Measurements from ENCODE around the gene XK. TPM values are rescaled to one million over a fixed set of nuclear protein-coding genes. Genes with fewer than 3 reads are reported as not detected.

Gene XK
- total and polyA plus RNA-seq, 2 experiments from 2014 or later = 2.2 to 7.2 TPM

DNA sequence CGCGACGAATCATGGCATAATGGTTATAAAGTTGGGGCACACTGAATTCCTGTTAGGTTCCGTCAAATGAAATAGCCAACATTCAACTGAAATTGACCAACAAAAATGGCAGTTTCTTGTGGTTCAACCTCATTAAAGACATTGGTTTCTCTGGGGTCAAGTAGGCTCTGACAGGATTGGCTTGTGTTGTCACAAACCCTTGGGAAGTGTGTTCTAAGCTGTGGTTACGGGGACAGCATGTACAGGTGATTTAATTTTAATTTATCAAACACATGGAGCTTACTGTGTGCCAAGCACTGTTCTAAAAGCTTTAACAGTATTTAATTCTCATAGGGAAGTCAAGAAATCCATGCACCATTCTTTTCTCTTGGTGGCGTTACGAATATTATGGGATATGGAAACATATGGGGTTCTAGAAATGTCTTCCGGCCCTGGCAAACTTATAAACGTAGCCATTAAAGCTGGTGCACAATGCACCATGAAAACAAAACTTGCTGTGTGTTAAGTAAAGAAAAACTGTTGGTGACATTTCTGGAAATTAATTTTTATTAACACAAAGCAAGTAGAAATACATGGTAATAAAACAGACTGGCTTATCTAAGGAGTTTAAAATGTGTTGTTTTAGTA lies 891 bp downstream of the XK start:
- DNase-seq (ENCODE audit: low read depth in 1 of 2, low spot score in 1 of 2) = no peak
- TF ChIP-seq, protein P1, sequence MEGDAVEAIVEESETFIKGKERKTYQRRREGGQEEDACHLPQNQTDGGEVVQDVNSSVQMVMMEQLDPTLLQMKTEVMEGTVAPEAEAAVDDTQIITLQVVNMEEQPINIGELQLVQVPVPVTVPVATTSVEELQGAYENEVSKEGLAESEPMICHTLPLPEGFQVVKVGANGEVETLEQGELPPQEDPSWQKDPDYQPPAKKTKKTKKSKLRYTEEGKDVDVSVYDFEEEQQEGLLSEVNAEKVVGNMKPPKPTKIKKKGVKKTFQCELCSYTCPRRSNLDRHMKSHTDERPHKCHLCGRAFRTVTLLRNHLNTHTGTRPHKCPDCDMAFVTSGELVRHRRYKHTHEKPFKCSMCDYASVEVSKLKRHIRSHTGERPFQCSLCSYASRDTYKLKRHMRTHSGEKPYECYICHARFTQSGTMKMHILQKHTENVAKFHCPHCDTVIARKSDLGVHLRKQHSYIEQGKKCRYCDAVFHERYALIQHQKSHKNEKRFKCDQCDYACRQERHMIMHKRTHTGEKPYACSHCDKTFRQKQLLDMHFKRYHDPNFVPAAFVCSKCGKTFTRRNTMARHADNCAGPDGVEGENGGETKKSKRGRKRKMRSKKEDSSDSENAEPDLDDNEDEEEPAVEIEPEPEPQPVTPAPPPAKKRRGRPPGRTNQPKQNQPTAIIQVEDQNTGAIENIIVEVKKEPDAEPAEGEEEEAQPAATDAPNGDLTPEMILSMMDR (IDR thresholded peaks at IDR 0.05; ENCODE audit: low read depth, low read length) = no peak
- H3K9me3 ChIP-seq (ENCODE audit: low read depth) = no peaks in the 10 kb centered on the region
- H3K36me3 ChIP-seq = no peaks in the 10 kb centered on the region
- H3K27me3 ChIP-seq = no peaks in the 10 kb centered on the region
- H3K4me1 ChIP-seq (ENCODE audit: low read depth) = peaks cover 17% of the 10 kb centered on the region
- H3K27ac ChIP-seq = no peak overlapping the region
- peak overlapping the region; percentile 33 for H3K4me3 ChIP-seq

DNA sequence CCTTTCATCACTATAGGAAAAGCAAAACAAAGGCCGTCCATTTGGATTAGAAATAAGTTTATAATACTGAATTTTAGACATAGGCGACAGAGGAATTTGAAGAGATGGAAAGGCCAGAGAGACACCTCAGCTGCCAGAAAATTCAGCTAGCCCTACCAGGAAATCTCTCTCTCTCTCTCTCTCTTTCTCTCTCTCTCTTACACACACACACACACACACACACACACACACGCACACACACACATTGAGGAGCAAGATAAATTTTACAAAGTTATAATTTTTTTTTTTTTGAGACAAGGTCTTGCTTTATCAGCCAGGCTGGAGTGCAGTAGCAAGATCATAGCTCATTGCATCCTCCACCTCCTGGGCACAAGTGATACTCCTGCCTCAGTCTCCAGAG lies 1.4 kb downstream of the XK start:
- DNase-seq (ENCODE audit: low read depth in 1 of 2, low spot score in 1 of 2) = no peak
- TF ChIP-seq, protein P1 (IDR thresholded peaks at IDR 0.05; ENCODE audit: low read depth, low read length) = no peak
- no peaks in the 10 kb centered on the region for H3K9me3 ChIP-seq (ENCODE audit: low read depth)
- H3K4me1 ChIP-seq (ENCODE audit: low read depth) = peaks cover 17% of the 10 kb centered on the region
- no peaks in the 10 kb centered on the region for H3K27me3 ChIP-seq
- H3K4me3 ChIP-seq = no peak overlapping the region
- H3K27ac ChIP-seq = no peak overlapping the region
- no peaks in the 10 kb centered on the region for H3K36me3 ChIP-seq

DNA sequence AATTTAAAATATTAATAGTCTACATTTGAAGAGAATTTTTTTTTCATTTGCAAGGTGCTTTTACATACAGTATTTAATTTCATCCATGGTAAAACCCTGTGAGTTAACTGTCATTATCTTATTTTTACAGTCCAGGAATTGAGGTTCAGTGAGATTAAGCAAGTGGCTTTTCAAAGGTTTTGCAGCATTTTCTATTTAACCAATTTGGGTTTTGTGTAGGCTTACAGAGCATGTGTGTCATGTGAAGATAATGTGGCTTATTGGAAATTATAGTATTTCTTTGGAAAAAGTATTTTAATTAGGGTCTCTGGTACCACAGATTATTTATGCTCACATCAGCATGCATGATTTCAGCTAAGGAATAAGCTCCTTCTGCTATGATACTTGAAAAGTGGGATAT lies 4.5 kb downstream of the XK start:
- peaks cover 1% of the 10 kb centered on the region for H3K4me1 ChIP-seq (ENCODE audit: low read depth)
- DNase-seq (ENCODE audit: low read depth in 1 of 2, low spot score in 1 of 2) = no peak
- H3K36me3 ChIP-seq = no peaks in the 10 kb centered on the region
- H3K9me3 ChIP-seq (ENCODE audit: low read depth) = no peaks in the 10 kb centered on the region
- no peaks in the 10 kb centered on the region for H3K27me3 ChIP-seq
- no peak overlapping the region for H3K27ac ChIP-seq
- H3K4me3 ChIP-seq = no peak overlapping the region
- TF ChIP-seq, protein P1 (IDR thresholded peaks at IDR 0.05; ENCODE audit: low read depth, low read length) = no peak

DNA sequence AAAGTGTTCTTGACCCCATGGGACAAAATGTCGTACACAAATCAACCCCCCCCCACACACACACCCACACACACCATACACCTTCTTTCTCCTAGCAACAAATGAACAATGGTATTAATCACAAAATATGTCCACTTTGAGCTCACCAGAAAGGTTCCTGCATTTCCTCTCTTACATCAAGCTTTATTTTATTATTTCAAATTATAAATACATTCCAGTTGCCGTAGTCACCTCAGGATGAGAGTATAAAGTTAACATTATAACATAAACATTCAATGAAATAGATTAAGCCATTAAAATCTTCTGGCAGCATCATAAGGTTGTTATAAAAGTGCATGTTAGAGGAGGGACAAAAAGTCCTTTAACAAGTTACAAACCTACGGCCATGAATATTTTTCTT lies 7.3 kb downstream of the XK start:
- TF ChIP-seq, protein P1 (IDR thresholded peaks at IDR 0.05; ENCODE audit: low read depth, low read length) = no peak
- Histone ChIP-seq H3K4me1 (ENCODE audit: low read depth) (no peaks in the 10 kb centered on the region), H3K4me3 (no peak overlapping the region), H3K36me3 (no peaks in the 10 kb centered on the region), H3K9me3 (ENCODE audit: low read depth) (no peaks in the 10 kb centered on the region), H3K27me3 (no peaks in the 10 kb centered on the region), H3K27ac (no peak overlapping the region)
- no peak for DNase-seq (ENCODE audit: low read depth in 1 of 2, low spot score in 1 of 2)

DNA sequence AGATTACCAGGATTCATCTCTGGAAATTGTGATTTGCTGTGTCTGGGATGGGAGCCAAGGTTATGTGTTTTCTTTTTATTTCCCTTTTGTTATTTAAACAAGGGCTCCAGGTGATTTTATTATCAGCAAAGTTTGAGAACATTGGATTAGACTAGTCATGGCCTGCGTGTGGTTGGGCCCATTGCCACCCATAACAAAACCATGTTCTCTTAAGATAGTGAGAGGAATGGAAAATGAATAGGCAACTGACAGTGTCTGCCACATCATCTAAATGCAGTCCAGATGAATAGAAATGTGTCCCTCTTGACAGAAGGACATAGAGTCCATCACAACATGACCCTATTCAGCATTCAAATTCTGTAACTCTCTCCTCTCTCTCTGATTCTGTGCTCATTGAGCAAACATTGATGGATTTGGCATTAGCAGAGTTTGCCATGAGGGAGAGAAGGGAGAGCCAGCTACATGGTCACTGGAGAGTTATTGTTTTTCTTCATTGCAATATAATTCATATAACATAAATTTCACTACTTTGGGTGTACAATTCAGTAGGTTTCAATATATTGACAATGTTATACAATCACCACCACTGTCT lies 11.7 kb downstream of the XK start:
- Histone ChIP-seq H3K4me1 (ENCODE audit: low read depth) (no peaks in the 10 kb centered on the region), H3K4me3 (no peak overlapping the region), H3K36me3 (no peaks in the 10 kb centered on the region), H3K27me3 (no peaks in the 10 kb centered on the region), H3K9me3 (ENCODE audit: low read depth) (no peaks in the 10 kb centered on the region), H3K27ac (no peak overlapping the region)
- TF ChIP-seq, protein P1 (IDR thresholded peaks at IDR 0.05; ENCODE audit: low read depth, low read length) = no peak
- DNase-seq (ENCODE audit: low read depth in 1 of 2, low spot score in 1 of 2) = no peak
